Mammary epithelial cell (primary cell): ENCODE data around the gene GFER.

ENCODE experiments used
- CTCF ChIP-seq, 2 donors: IDR thresholded peaks in 1 of 2; conservative IDR thresholded peaks in 1 of 2; 2 replicates each; pipeline ENCODE4 v1.5.1; 2011 to 2012; ENCODE audit warnings: inconsistent platforms in 2 of 2, low read length in 2 of 2, mild to moderate bottlenecking in 2 of 2, control low read depth in 1 of 2, low read depth in 1 of 2; ENCODE audit not compliant: insufficient read depth in 1 of 2; ENCODE audit errors: extremely low read depth in 1 of 2
- EZH2 ChIP-seq: IDR thresholded peaks from 2 replicates; pipeline ENCODE4 v1.6.1; 2012; ENCODE audit warnings: low read length, inconsistent platforms, borderline replicate concordance

- TF ChIP-seq CTCF (conservative IDR thresholded peaks at IDR 0.05 in 1 of 2, IDR thresholded peaks at IDR 0.05 in 1 of 2; ENCODE audit: extremely low read depth in 1 of 2, insufficient read depth in 1 of 2, low read depth in 1 of 2, low read length in 2 of 2) = no peak
- no peak for TF ChIP-seq EZH2
Observed at GRCh38 chr16:1964506-1965395, 19.2 kb upstream of the GFER start, which contains the start of gene RPS2.
